GM21367 (cell line): ENCODE measurements around the gene PRDM7.
"Not testable (repeated sequence)": the region's sequence is repeated elsewhere in the genome, so short reads cannot be mapped to it uniquely, and the experiment has no call there.

Experiments used
- ATAC-seq: cut with Tn5 transposase; IDR thresholded peaks from one replicate; pipeline ENCODE4 v1.9.1; 2021; ENCODE audit not compliant: unreplicated experiment

The PRDM7 gene

DNA sequence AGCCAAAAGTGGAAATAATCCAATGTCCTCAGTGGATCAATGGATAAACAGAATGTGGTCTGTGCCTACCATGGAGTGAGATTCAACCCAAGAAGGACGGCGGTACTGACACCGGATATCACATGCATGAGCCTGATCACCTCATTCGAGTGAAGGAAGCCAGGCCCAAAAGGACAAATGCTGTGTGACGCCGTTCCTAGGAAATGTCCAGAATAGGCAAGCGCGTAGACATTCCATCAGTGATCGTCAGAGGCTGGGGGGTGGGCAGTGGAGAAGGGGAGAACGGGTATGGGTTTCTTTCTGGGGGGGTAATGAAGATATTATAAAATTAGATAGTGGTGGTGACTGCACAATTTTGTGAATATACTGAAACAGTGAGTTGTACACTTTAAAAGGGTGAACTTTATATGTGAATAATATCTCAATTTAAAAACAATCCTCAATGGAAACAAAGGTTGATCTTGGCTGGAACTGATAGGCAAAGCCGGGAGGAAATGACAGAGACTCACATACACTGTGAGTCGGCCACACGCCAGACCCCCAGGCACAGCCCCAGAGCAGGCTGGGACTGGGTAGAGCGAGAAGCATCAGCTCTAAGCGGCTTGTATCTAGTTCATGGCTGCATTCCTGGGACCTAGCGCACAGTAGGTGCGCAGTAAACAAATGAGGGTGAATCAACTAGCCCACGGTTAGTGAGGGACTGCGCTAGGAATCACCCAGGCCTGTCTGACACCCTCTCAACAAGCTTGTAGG is 61.4 kb downstream of the PRDM7 start:
- ATAC-seq = no peak

DNA sequence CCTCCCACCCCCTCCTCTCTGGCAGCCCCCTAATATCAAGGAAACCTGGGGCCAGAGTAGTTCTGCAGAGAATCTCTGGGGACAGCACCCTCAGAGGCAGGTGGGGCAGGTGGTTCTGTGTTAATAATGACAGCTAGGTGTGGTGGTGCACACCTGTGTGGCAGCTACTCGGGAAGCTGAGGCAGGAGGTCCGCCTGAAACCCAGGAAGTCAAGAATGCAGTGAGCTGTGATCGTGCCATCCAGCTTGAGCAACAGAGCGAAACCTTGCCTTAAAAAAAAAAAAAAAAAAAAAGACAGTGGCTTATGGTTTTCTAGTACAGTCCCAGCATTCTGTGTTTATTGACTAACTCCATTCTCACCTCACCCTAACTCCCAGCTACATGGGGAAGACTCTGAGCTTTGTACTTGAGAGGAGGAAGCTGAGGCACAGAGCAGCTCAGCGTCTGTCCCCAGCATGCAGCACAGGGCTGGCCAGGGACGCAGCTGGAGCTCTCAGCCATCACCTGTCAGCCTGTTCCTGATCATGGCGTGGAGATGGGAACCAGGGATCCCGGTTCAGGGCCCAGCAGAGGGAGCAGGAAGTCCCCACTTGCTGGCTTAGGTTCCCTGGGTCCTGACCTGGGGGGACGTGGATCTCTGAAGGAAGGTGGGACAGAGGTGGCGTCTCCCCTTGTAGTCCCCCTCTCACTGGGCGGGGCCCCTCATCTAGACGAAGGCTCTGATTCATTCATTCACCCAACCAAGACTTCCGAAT is 64.0 kb downstream of the PRDM7 start:
- ATAC-seq = no peak

DNA sequence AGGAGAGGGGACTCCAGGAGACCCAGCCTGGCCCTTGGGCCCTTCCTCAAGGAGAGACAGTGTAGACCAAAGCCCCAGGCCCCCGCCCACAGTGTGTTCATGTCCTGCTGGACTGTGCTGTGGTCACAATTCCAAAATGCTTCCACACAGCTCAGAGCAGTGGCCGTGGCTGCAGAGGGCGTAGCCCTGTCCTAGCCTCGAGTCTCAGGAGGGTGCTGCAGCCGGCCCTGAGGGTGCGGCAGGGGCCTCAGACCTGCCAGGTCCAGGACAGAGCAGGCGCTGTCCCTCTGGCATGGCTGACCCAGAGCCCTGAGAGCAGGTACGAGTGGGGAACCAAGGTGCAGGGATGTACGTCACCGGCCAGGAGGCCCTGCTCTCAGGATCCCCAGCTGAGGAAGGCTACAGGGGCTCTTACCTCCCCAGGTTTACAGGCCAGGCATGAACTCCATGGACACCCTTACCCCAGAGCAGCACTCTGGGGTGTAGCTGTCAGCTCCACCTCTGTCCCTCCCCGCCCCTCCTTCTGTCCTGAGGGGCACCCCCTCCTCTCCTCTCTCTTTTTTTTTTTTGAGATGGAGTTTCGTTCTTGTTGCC is 65.1 kb downstream of the PRDM7 start:
- no peak for ATAC-seq

DNA sequence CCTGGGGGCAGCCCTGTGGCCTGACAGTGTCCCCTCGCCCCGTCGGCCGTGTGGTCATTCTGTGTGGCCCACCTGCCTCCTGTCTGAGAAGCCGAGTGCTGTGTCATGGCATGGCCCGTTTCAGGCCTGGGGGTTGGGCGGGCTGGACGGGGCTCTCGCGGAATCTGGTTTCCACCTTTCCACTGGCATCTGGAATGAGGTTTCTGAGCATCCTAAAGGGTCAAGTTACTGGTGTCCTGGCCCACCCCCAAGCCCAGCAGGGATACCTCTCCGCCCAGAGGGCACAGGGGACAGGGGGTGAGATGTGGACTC is 65.7 kb downstream of the PRDM7 start:
- ATAC-seq = no peak

DNA sequence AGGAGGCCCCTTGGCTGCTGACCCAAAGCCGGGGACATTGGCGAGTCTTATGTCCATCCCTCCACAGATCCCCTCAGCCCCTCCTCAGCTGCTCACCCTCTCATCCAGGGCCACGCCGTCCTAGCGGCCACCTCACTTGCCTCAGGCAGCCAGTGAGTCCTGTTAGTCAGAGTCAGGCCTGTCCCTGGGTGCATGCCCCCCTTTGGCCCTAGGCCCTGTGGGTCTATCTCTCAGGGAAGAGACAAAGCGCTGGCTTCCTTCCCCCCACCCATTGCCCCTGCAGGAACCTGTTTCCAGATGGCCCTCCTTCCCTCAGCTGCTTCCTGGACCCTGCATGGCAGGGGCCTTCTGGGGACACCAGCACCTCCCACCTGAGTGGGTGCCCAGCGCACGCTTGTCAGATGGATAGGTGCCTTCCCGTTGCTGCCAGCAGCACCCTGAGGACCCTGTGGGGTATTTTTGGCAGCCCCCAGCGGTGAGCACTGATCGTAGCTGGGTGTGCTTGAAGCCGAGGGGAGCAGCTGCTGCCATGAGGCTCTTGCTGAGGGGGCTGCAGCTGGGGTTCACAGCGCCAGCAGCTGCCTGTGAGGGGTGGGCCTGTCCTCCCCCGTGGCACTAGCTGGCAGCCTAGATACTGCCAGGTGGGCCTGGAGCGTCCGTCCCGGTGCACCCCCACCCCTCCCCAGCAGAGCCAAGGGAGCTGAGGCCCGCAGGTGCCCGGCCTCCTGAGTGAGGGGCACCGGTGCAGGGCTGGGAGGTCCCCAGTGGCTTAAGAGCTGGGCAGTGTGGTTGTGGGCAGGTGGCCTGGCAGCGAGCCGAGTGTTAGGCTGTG is 66.2 kb downstream of the PRDM7 start:
- no peak for ATAC-seq

DNA sequence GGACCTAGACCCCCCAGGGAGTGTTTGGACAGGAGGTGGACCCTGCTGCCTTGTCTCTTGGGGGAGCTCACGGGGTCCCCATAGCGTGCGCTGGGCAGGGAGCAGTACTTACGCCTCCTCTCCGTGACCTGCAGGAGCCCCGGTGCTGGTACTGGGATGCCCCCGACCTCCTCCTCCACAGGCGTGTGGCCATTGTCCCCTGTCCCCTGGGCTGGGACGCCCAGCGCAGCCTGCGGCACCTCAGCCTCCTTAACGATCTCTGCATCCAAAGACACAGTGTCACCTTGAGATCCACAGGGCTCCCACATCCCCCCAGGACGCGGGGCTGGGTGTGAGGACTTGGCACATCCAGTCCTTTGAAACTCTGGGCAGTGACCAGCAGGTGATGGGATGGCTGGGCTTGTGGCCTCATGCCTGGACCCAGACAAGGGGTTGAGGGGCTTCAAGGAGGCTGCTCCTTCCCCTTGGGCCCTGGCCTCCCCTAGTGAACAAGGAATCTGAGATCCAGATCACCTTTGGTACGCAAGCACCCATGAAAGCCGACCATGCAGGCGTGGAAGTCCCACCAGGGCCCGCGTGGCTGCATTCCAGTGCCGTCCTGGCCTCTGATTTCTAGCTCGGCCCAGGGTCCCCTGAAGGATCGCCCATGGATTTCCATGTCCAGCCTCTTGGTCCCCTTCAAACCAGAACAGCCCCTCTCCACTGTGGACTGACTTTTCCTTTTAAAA is 67.8 kb downstream of the PRDM7 start:
- ATAC-seq = peak; percentile 7

DNA sequence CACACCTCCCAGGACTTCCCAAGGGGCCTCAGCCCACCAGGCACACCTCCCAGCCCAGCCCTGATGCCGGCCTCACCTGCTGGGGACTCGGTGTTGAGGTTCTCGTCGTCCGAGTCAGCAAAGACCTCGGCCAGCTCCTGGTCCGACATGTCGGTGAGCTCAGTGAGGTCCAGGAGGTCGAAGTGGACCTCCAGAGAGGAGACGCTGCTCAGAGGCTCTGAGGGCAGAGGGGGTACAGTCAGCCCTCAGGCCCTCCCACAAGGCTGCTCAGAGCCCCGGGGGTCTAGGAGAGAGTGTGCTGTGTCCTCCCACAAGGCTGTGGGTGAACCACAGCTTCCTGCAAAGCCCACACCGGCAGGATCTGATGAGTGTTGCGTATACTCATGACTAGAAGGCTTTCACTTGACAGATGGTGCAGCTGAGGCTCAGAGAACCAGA is 68.4 kb downstream of the PRDM7 start:
- peak; percentile 72 for ATAC-seq

DNA sequence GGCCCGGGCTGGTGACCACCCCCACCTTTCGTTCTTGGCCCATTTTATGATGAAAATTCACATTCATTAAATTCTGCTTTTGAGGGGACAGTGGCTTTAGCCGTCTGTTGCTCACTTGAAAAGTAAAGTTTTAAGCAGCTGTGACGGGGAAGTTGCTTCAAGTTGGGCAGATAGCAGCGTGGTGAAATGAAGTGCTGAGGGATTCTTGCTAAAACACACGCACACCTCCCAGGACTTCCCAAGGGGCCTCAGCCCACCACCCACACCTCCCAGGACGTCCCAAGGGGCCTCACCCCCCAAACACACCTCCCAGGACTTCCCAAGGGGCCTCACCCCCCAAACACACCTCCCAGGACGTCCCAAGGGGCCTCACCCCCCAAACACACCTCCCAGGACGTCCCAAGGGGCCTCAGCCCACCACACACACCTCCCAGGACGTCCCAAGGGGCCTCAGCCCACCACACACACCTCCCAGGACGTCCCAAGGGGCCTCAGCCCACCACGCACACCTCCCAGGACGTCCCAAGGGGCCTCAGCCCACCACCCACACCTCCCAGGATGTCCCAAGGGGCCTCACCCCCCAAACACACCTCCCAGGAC is 69.4 kb downstream of the PRDM7 start:
- not testable (repeated sequence) for ATAC-seq

DNA sequence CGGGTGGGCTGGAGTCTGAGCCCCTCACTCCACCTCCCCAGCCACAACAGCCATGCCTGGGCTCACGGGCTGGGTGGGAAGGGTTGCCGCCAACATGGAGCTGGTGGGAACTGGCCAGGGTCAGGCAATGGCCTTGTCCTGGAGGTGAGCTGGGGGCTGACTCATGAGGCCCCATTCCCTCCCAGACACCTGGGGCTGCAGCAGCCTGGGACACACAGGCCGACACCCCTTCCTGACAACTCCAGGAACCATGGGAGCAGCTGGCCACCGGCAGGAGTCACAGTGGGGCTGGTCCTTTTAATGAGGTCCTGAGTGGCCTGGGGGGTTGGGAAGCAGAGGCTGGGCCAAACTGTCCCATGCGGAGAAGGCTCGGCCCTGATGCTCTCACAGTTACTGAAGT is 70.1 kb downstream of the PRDM7 start:
- ATAC-seq = no peak
